K562 (cell line): ENCODE measurements around the gene CENPH. TPM values are rescaled to one million over a fixed set of nuclear protein-coding genes. Genes with fewer than 3 reads are reported as not detected.
A peak's percentile ranks its signal among the peaks of the same experiment; 100 is the strongest.

ENCODE experiments used
- ATAC-seq: fragments of 200-7000 bp; cut with Tn5 transposase; 3 replicates; pipeline ENCODE4 v1.9.1; 2020; ENCODE audit warnings: moderate library complexity
- BruUV-seq: library from RNA; stranded (reverse); fragments of 400-500 nt; replicated peaks from 2 replicates; lab custom pipeline; 2021; lab: Mats Ljungman, UMichigan
- CTCF ChIA-PET: fragments of 300-600 bp; formaldehyde crosslinking; extraction: SDS; loops from one replicate; lab custom pipeline; 2021; ENCODE audit warnings: low intra/inter-chr PET ratio; lab: Yijun Ruan, JAX
- POLR2A ChIA-PET: fragments of 300-600, 350-650 bp; sonication (Branson Sonifier 250); formaldehyde crosslinking; extraction: SDS; loops from one replicate; lab custom pipeline; 2021; ENCODE audit warnings: antibody characterized with exemption, inconsistent platforms; lab: Yijun Ruan, JAX
- DNase-seq, 4 experiments: peaks; one replicate each; pipeline versions ENCODE4 v3.0.0 to v3.0.0-alpha.2; 2011 to 2018; ENCODE audit warnings: low spot score in 3 of 4, mixed read lengths in 3 of 4; ENCODE audit errors: extremely low read depth in 1 of 4
- FAIRE-seq: peaks from 2 replicates; lab custom pipeline; 2011; peaks lifted over from hg19 to GRCh38; lab: Jason Lieb, UNC
- H2AFZ ChIP-seq: 2 replicates; pipeline ENCODE4 v1.6.0; 2011; ENCODE audit warnings: low read depth, low read length, control low read depth, inconsistent platforms
- H3K27ac ChIP-seq: fragments of 200-600 bp; 3 replicates; pipeline ENCODE4 v1.8.0; 2011; ENCODE audit warnings: low read depth, mild to moderate bottlenecking, control low read depth, inconsistent platforms, low read length, moderate library complexity, mixed read lengths; ENCODE audit errors: extremely low read depth
- H3K27me3 ChIP-seq, 2 experiments: fragments of 300-600 bp in 1 of 2; 2 replicates in 1 of 2; 3 replicates in 1 of 2; pipeline versions ENCODE4 v1.6.0 to v1.8.0; 2011; ENCODE audit warnings: inconsistent platforms in 2 of 2, low read length in 2 of 2, mild to moderate bottlenecking in 1 of 2, mixed read lengths in 1 of 2, moderate library complexity in 1 of 2; ENCODE audit not compliant: control insufficient read depth in 2 of 2, insufficient read depth in 2 of 2
- H3K36me3 ChIP-seq: fragments of 300-600 bp; 3 replicates; pipeline ENCODE4 v1.8.0; 2011; ENCODE audit warnings: mild to moderate bottlenecking, low read length, inconsistent platforms; ENCODE audit not compliant: control insufficient read depth, insufficient read depth
- H3K4me1 ChIP-seq, 2 experiments: fragments of 200-600 bp in 1 of 2; replicated peaks in 1 of 2; 2 replicates in 1 of 2; 3 replicates in 1 of 2; pipeline versions ENCODE4 v1.5.1 to v1.8.0; 2011; ENCODE audit warnings: inconsistent platforms in 2 of 2, low read length in 2 of 2, mild to moderate bottlenecking in 1 of 2, mixed read lengths in 1 of 2, moderate library complexity in 1 of 2; ENCODE audit not compliant: control insufficient read depth in 2 of 2, insufficient read depth in 2 of 2
- H3K4me2 ChIP-seq: 2 replicates; pipeline ENCODE4 v1.6.1; 2011; ENCODE audit warnings: low read length, control low read depth, inconsistent platforms, mixed read lengths; ENCODE audit not compliant: insufficient read depth
- H3K4me3 ChIP-seq: fragments of 200-600 bp; sonication (generic), shearing (Covaris generic); 2 replicates; pipeline ENCODE4 v1.5.1; 2016; ENCODE audit warnings: control low read depth, inconsistent platforms
- H3K79me2 ChIP-seq: fragments of 200-600 bp; 3 replicates; pipeline ENCODE4 v1.8.0; 2011; ENCODE audit warnings: low read length, inconsistent platforms; ENCODE audit not compliant: control insufficient read depth, insufficient read depth
- H3K9ac ChIP-seq, 2 experiments: 2 replicates each; pipeline versions ENCODE4 v1.6.0 to v1.6.1; 2011; ENCODE audit warnings: low read depth in 2 of 2, low read length in 2 of 2, control low read depth in 1 of 2, inconsistent platforms in 1 of 2, mild to moderate bottlenecking in 1 of 2, mixed read lengths in 1 of 2; ENCODE audit not compliant: insufficient read depth in 1 of 2
- H3K9me1 ChIP-seq: one replicate; pipeline ENCODE4 v1.6.0; 2011; ENCODE audit warnings: inconsistent platforms, mild to moderate bottlenecking, low read length, moderate library complexity; ENCODE audit not compliant: control insufficient read depth, insufficient read depth
- H3K9me3 ChIP-seq: replicated peaks from 2 replicates; pipeline ENCODE4 v1.5.1; 2011; ENCODE audit warnings: low read depth, low read length, inconsistent platforms; ENCODE audit not compliant: control insufficient read depth, insufficient read depth
- H4K20me1 ChIP-seq: replicated peaks from 2 replicates; pipeline ENCODE4 v1.6.1; 2011; ENCODE audit warnings: low read length, inconsistent platforms, mixed read lengths; ENCODE audit not compliant: control insufficient read depth, insufficient read depth
- CHD4 ChIP-seq: fragments of 200-600 bp; sonication (generic); IDR thresholded peaks from 3 replicates; pipeline ENCODE4 v1.6.1; 2012; ENCODE audit warnings: low read depth, mild to moderate bottlenecking, mixed read lengths, low read length, inconsistent platforms; ENCODE audit not compliant: insufficient read depth, insufficient replicate concordance, poor library complexity, severe bottlenecking
- EGR1 ChIP-seq: fragments of 450-650 bp; conservative IDR thresholded peaks from 2 replicates; pipeline ENCODE4 v1.6.1; 2017; ENCODE audit warnings: mild to moderate bottlenecking
- EHMT2 ChIP-seq: fragments of 450-650 bp; IDR thresholded peaks from 2 replicates; pipeline ENCODE4 v1.6.1; 2018; ENCODE audit warnings: antibody characterized with exemption
- FOXJ2 ChIP-seq: fragments of 200-800 bp; sonication (Bioruptor generic); IDR thresholded peaks from 2 replicates; pipeline ENCODE4 v1.6.1; 2016; ENCODE audit warnings: missing genetic modification characterization, missing compliant biosample characterization
- HNRNPK ChIP-seq: fragments of 200-400 bp; formaldehyde crosslinking; IDR thresholded peaks from one replicate; pipeline ENCODE4 v1.6.1; 2018; ENCODE audit warnings: mild to moderate bottlenecking, low read depth, low read length; ENCODE audit not compliant: poor library complexity, severe bottlenecking
- MAFK ChIP-seq: IDR thresholded peaks from 2 replicates; pipeline ENCODE4 v1.6.1; 2011; ENCODE audit warnings: low read length, improper control_type of control experiment
- NCOA2 ChIP-seq, 2 experiments: fragments of 450-650 bp; IDR thresholded peaks; 2 replicates each; pipeline ENCODE4 v1.6.1; 2018; ENCODE audit warnings: mild to moderate bottlenecking in 2 of 2, moderate library complexity in 1 of 2; ENCODE audit not compliant: partially characterized antibody in 2 of 2
- RBM34 ChIP-seq: fragments of 200-400 bp; formaldehyde crosslinking; IDR thresholded peaks from 2 replicates; pipeline ENCODE4 v1.6.1; 2018; ENCODE audit warnings: low read length, borderline replicate concordance; ENCODE audit not compliant: insufficient read depth
- SNRNP70 ChIP-seq: fragments of 200-400 bp; formaldehyde crosslinking; optimal IDR thresholded peaks from 2 replicates; pipeline ENCODE3; 2017; ENCODE audit warnings: low read depth, low read length
- TAF9B ChIP-seq: fragments of 450-650 bp; IDR thresholded peaks from 2 replicates; pipeline ENCODE4 v1.6.1; 2018; ENCODE audit warnings: mild to moderate bottlenecking; ENCODE audit not compliant: partially characterized antibody
- TFAP4 ChIP-seq: sonication (generic); formaldehyde crosslinking; IDR thresholded peaks from 2 replicates; pipeline ENCODE4 v1.8.0; 2022; ENCODE audit warnings: missing genetic modification reagents, mild to moderate bottlenecking, moderate library complexity, borderline replicate concordance
- XRCC3 ChIP-seq: fragments of 450-650 bp; IDR thresholded peaks from 2 replicates; pipeline ENCODE4 v1.6.1; 2017; ENCODE audit warnings: mild to moderate bottlenecking, moderate library complexity
- ZBTB7A ChIP-seq: IDR thresholded peaks from 2 replicates; pipeline ENCODE4 v1.6.1; 2011; ENCODE audit warnings: low read depth, mild to moderate bottlenecking, low read length, moderate library complexity, borderline replicate concordance; ENCODE audit not compliant: control insufficient read depth
- ZNF431 ChIP-seq: sonication (generic); formaldehyde crosslinking; IDR thresholded peaks from 2 replicates; pipeline ENCODE4 v1.8.0; 2022; ENCODE audit warnings: mild to moderate bottlenecking, missing genetic modification reagents
- ZNF830 ChIP-seq: fragments of 250-450 bp; sonication (Bioruptor Pico); IDR thresholded peaks from 2 replicates; pipeline ENCODE4 v1.5.0; 2021; ENCODE audit warnings: mild to moderate bottlenecking
- WGBS: fragments of 100-300 bp; shearing (Covaris generic); methylation state at CpG from one replicate; pipeline ENCODE4 v1.1.6; 2016; ENCODE audit warnings: low coverage, mixed read lengths; ENCODE audit not compliant: insufficient coverage; ENCODE audit errors: missing lambda C conversion rate; 5-methylcytosine and 5-hydroxymethylcytosine counted together
- in situ Hi-C: fragments of 300-500 bp; cut with MboI; formaldehyde crosslinking; loops from 4 replicates; pipeline ENCODE4 v1.15.0; 2018; ENCODE audit warnings: inconsistent platforms, mixed read lengths
- intact Hi-C: fragments of 100-400 bp; cut with micrococcal nuclease; formaldehyde crosslinking; loops from 2 replicates; pipeline ENCODE4 v1.14.2; 2022
- polyA plus RNA-seq, 8 experiments: library from polyadenylated mRNA; depleted of rRNA in 4 of 8; stranded (reverse) in 5 of 8; unstranded in 3 of 8; fragments of >200 nt; fragmentation: Nextera tagmentation in 2 of 8; fragmentation: Illumina TruSeq in 1 of 8; extraction: Ambion mirVana in 2 of 8; extraction: Trizol in 1 of 8; gene quantifications; 2 replicates each; pipeline versions ENCODE4 v1.2.1 to v1.2.3, GENCODE V29; 2011 to 2014; ENCODE audit warnings: inconsistent platforms in 1 of 8, missing spikeins in 1 of 8
- total RNA-seq, 7 experiments: library from RNA; depleted of rRNA in 6 of 7; stranded (reverse); fragments of >200 nt in 6 of 7; fragmentation: Illumina TruSeq in 2 of 7; extraction: Trizol in 2 of 7; gene quantifications; 2 replicates each; pipeline versions ENCODE4 v1.2.1 to v1.2.3, GENCODE V29; 2011 to 2021; ENCODE audit warnings: low replicate concordance in 1 of 7
- TF ChIP-seq, protein P1 (sequence below): fragments of 250-450 bp; sonication (Bioruptor Pico); IDR thresholded peaks from 2 replicates; pipeline ENCODE4 v1.8.0; 2021; ENCODE audit warnings: borderline replicate concordance, mild to moderate bottlenecking, moderate library complexity; ENCODE audit not compliant: poor library complexity, severe bottlenecking

CENPH gene
- total and polyA plus RNA-seq, 9 of the 15 experiments (the other 6 are each of a cell fraction or from before 2014, with no cell fraction given), result 10.5 to 124 (median 74.9) TPM

GRCh38 chr5:69160651-69161050 lies 28.7 kb upstream of the CENPH start (continued):
- TF ChIP-seq TFAP4 (no peak), XRCC3 (no peak)

DNA sequence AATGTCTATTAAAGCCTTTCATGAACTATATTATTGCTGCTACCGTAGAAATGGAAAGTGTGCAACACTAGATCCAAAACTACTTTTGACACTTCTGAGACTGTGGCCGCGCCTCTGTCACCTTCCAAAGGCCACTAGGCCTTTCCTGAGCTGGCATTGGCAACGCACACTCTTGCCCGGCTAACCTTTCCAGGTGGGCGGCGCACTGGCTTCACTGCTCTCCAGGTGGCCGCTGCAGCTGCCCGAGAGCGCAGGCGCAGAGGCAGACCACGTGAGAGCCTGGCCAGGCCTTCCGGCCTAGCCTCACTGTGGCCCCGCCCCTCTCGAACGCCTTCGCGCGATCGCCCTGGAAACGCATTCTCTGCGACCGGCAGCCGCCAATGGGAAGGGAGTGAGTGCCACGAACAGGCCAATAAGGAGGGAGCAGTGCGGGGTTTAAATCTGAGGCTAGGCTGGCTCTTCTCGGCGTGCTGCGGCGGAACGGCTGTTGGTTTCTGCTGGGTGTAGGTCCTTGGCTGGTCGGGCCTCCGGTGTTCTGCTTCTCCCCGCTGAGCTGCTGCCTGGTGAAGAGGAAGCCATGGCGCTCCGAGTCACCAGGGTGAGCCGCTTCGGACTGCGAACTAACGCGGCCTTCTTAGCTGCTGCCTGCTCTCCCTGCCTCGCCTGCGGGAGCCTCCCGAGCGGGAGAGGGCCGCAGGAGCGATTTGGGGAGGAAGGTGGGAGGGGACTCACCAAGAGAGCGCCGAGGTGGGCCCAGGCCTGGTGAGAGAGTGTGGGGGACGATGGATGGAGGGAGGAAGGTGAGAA lies 22.5 kb upstream of the CENPH start, which contains the start of gene CCNB1:
CCNB1 (plus strand) TSS at position 465 of the 807 bp plus-strand sequence; CDS start at position 578, 113 bp downstream.
- Histone ChIP-seq H2AFZ (peak within 1 kb of the TSS; percentile 91), H3K36me3 (peaks cover 40% of the 10 kb centered on the region), H3K27me3 (no peaks in the 10 kb centered on the region), H3K4me1 (peaks cover 4 to 8% of the 10 kb centered on the region in 2 experiments; a peak in 4 of 5 replicates), H4K20me1 (no peaks in the 10 kb centered on the region), H3K9me1 (no peaks in the 10 kb centered on the region), H3K4me3 (peak within 1 kb of the TSS; percentile 90), H3K9ac (peak within 1 kb of the TSS; percentile 94 to 96), H3K27ac (peak within 1 kb of the TSS; percentile 94), H3K9me3 (no peaks in the 10 kb centered on the region), H3K4me2 (peak within 1 kb of the TSS; percentile 90), H3K79me2 (peaks cover 46% of the 10 kb centered on the region)
- in situ Hi-C loops (no loop called here), intact Hi-C loops (loop anchor here (2.0 kb wide), 1 partner anchor 74 kb away; no protein-coding TSS in a partner anchor)
- FAIRE-seq (peak; percentile 98), DNase-seq (peak; percentile 98 to 99 (median 99)), ATAC-seq (peak; percentile 99)
- no TSS peak for BruUV-seq
- POLR2A ChIA-PET, result interaction anchor here (0.6 to 2.2 kb wide), 8 partner anchors 10 to 747 kb away, joined by 3 to 12 read pairs (median 4); partner anchors contain the start of gene CENPH
- WGBS, result 2% methylated on average over 49 of the region's 50 CpGs
- CTCF ChIA-PET, result no interaction called here
- TF ChIP-seq EHMT2, result no peak
- TF ChIP-seq ZNF830 (CRISPR knock-in tag), result no peak
- TF ChIP-seq ZBTB7A, result peak; percentile 14; the same call in 1 of the 2 replicates
- TF ChIP-seq NCOA2 (IDR thresholded peaks at IDR 0.05; ENCODE audit: partially characterized antibody in 2 of 2), result no peak
- no peak for TF ChIP-seq HNRNPK
- TF ChIP-seq FOXJ2 (tag), result no peak
- TF ChIP-seq ZNF431, result 0 out of 2 replicates have a peak, but pooled peaks have one; percentile 76
- no peak for TF ChIP-seq MAFK
- TF ChIP-seq CHD4, result no peak
- no peak for TF ChIP-seq SNRNP70
- TF ChIP-seq, protein P1, sequence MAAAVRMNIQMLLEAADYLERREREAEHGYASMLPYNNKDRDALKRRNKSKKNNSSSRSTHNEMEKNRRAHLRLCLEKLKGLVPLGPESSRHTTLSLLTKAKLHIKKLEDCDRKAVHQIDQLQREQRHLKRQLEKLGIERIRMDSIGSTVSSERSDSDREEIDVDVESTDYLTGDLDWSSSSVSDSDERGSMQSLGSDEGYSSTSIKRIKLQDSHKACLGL, result no peak
- peak; percentile 50 for TF ChIP-seq EGR1
- peak; percentile 82 for TF ChIP-seq TAF9B
- TF ChIP-seq RBM34, result no peak
